Ovary (tissue), 9 donors: ENCODE data around the gene HBEGF. TPM values are rescaled to one million over a fixed set of nuclear protein-coding genes. Genes with fewer than 3 reads are reported as not detected.
A peak's percentile ranks its signal among the peaks of the same experiment; 100 is the strongest.
"Not testable (repeated sequence)": the region's sequence is repeated elsewhere in the genome, so short reads cannot be mapped to it uniquely, and the experiment has no call there.

ENCODE experiments used
- DNase-seq, 5 donors: peaks; one replicate each; pipeline ENCODE4 v3.0.0-alpha.2; 2019 to 2020
- H3K27ac ChIP-seq, 2 donors: fragments of 200-600 bp; one replicate each; pipeline versions ENCODE4 v1.5.1 to v1.8.0; 2019 to 2022
- H3K27me3 ChIP-seq: fragments of 200-600 bp; one replicate; pipeline ENCODE4 v1.8.0; 2022
- H3K36me3 ChIP-seq: fragments of 200-600 bp; sonication (generic); one replicate; pipeline ENCODE4 v1.5.1; 2019
- H3K4me1 ChIP-seq: one replicate; pipeline ENCODE4 v1.8.1; 2013; ENCODE audit warnings: mild to moderate bottlenecking, moderate library complexity; ENCODE audit not compliant: insufficient read depth
- H3K4me3 ChIP-seq: fragments of 200-600 bp; sonication (generic); one replicate; pipeline ENCODE4 v1.5.1; 2017
- H3K9me3 ChIP-seq, 2 donors: fragments of 200-600 bp in 1 of 2; sonication (generic) in 1 of 2; one replicate each; pipeline versions ENCODE4 v1.5.1 to v1.8.1; 2013 to 2019; ENCODE audit warnings: mild to moderate bottlenecking in 1 of 2, moderate library complexity in 1 of 2
- CTCF ChIP-seq, 3 donors: fragments of 450-650 bp in 2 of 3; fragments of 200-600 bp in 1 of 3; IDR thresholded peaks; one replicate each; pipeline versions ENCODE4 v1.5.1 to v1.8.0; 2016 to 2022; ENCODE audit warnings: antibody characterized with exemption in 3 of 3, mild to moderate bottlenecking in 1 of 3
- EP300 ChIP-seq: sonication (generic); formaldehyde crosslinking; IDR thresholded peaks from one replicate; pipeline ENCODE4 v1.6.1; 2017; ENCODE audit warnings: antibody characterized with exemption
- POLR2A ChIP-seq: fragments of 450-650 bp; IDR thresholded peaks from one replicate; pipeline ENCODE4 v1.6.1; 2017; ENCODE audit warnings: antibody characterized with exemption, mild to moderate bottlenecking, moderate library complexity
- WGBS, 3 donors: extraction: QIAGEN DNeasy Blood & Tissue Kit in 1 of 3; methylation state at CpG; one replicate each; pipeline versions ENCODE4 v1.1.5 to v1.1.7; 2013 to 2017; 5-methylcytosine and 5-hydroxymethylcytosine counted together
- intact Hi-C, 4 donors: fragments of 100-400 bp; cut with DNase I; formaldehyde crosslinking; loops; one replicate each; pipeline versions ENCODE4 v1.11.0 to v1.15.1; 2022 to 2023
- polyA plus RNA-seq, 2 donors: library from polyadenylated mRNA; stranded (reverse); fragments of 200-250 nt in 1 of 2; fragments of 350-450 nt in 1 of 2; fragmentation: Illumina TruSeq in 1 of 2; extraction: RNeasy Lipid Tissue Mini Kit (QIAGEN cat#74804) in 1 of 2; gene quantifications; one replicate each; pipeline ENCODE4 v1.2.3, GENCODE V29; 2013 to 2014
- total RNA-seq, 7 donors: library from RNA; depleted of rRNA in 2 of 7; stranded (reverse); fragments of >200 nt in 2 of 7; fragmentation: NEBNext Ultra II Directional in 3 of 7; extraction: Animal tissue kit (Norgen Biotek cat#: 25700) in 3 of 7; gene quantifications; one replicate each; pipeline versions ENCODE4 v1.1.0 to v1.2.4, GENCODE V29; 2016 to 2023
- donor health status: DM: no; HTN: no; CAD: no; lungs with moderate emphysema.
- donor health status: DM: no; HTN: no; CAD: no.
- donor health status: Bipolar disorder and iron deficiency.
- donor health status: DM: yes; HTN: yes; CAD: no.
- donor health status: DM: no; HTN: no; CAD: no.
- donor health status: DM: yes; HTN: yes; CAD: no.

The HBEGF gene
- total and polyA plus RNA-seq, 9 donors, result 1.5 to 14.5 (median 5.6) TPM

GRCh38 chr5:140348104-140348503 is 1.7 kb upstream of the HBEGF start:
- Histone ChIP-seq H3K9me3 (no peaks in the 10 kb centered on the region), H3K27ac (no peak overlapping the region), H3K4me1 (no peaks in the 10 kb centered on the region), H3K36me3 (no peaks in the 10 kb centered on the region), H3K27me3 (no peaks in the 10 kb centered on the region), H3K4me3 (no peak overlapping the region)
- WGBS, 3 donors, result 72 to 81% (median 74%) methylated on average over 4 of the region's 4 CpGs
- TF ChIP-seq CTCF (IDR thresholded peaks at IDR 0.05) (no peak), EP300 (no peak), POLR2A (no peak)
- DNase-seq, result no peak
- intact Hi-C loops, result loop anchor here in 2 of 4 donors (5.0 kb wide), 1 partner anchor 106 kb away; no protein-coding TSS in a partner anchor

- no peak for DNase-seq
- Histone ChIP-seq H3K4me3 (no peak overlapping the region), H3K27ac (no peak overlapping the region), H3K4me1 (no peaks in the 10 kb centered on the region), H3K36me3 (no peaks in the 10 kb centered on the region), H3K27me3 (no peaks in the 10 kb centered on the region), H3K9me3 (no peaks in the 10 kb centered on the region)
- TF ChIP-seq EP300 (no peak), POLR2A (no peak), CTCF (IDR thresholded peaks at IDR 0.05) (no peak)
- 21 to 42% (median 34%) methylated on average over 2 of the region's 2 CpGs for WGBS, 3 donors
- intact Hi-C loops, result loop anchor here in 2 of 4 donors (5.0 kb wide), 1 partner anchor 105 kb away; no protein-coding TSS in a partner anchor
These were observed 957 bp upstream of the HBEGF start for GRCh38 chr5:140347360-140347759.

GRCh38 chr5:140345919-140346347 is 470 bp downstream of the HBEGF start:
- intact Hi-C loops, result loop anchor here in 2 of 4 donors (5.0 kb wide), 1 partner anchor 104 kb away; no protein-coding TSS in a partner anchor
- Histone ChIP-seq H3K4me1 (no peaks in the 10 kb centered on the region), H3K27me3 (no peaks in the 10 kb centered on the region), H3K27ac (peak overlapping the region in 1 of 2 donors; percentile 28), H3K4me3 (peak overlapping the region; percentile 76), H3K9me3 (no peaks in the 10 kb centered on the region), H3K36me3 (no peaks in the 10 kb centered on the region)
- WGBS, 3 donors, result 1 to 4% (median 2%) methylated on average over 28 to 35 of the region's 35 CpGs
- TF ChIP-seq EP300, result no peak
- no peak for TF ChIP-seq POLR2A
- TF ChIP-seq CTCF (IDR thresholded peaks at IDR 0.05), result no peak
- DNase-seq, result peak; percentile 52 to 75 (median 66)

- TF ChIP-seq CTCF (IDR thresholded peaks at IDR 0.05) (no peak), POLR2A (no peak), EP300 (no peak)
- H3K4me3 ChIP-seq, result no peak overlapping the region
- intact Hi-C loops, result loop anchor here in 2 of 4 donors (5.0 kb wide), 1 partner anchor 103 kb away; no protein-coding TSS in a partner anchor
- 69 to 74% (median 72%) methylated on average over 4 of the region's 4 CpGs for WGBS, 3 donors
- H3K27ac ChIP-seq, result no peak overlapping the region
- H3K27me3 ChIP-seq, result no peaks in the 10 kb centered on the region
- DNase-seq, result no peak
- no peaks in the 10 kb centered on the region for H3K4me1 ChIP-seq
- no peaks in the 10 kb centered on the region for H3K36me3 ChIP-seq
- no peaks in the 10 kb centered on the region for H3K9me3 ChIP-seq
These were observed 1.6 kb downstream of the HBEGF start for GRCh38 chr5:140344683-140345423.

- H3K27me3 ChIP-seq, DNase-seq, H3K27ac ChIP-seq, H3K36me3 ChIP-seq, H3K9me3 ChIP-seq, intact Hi-C loops, H3K4me1 ChIP-seq, H3K4me3 ChIP-seq: not testable (repeated sequence)
- WGBS, 3 donors, result 94 to 96% (median 94%) methylated on average over 8 of the region's 8 CpGs
These were observed 2.6 kb downstream of the HBEGF start for GRCh38 chr5:140343849-140344248.
